PC-3 (cell line): ENCODE data around the gene SYDE1.

Experiments
- CTCF ChIP-seq: fragments of 300-600 bp; sonication (generic); conservative IDR thresholded peaks from 2 replicates; pipeline ENCODE4 v1.5.1; 2017; ENCODE audit warnings: antibody characterized with exemption, low read depth, mild to moderate bottlenecking, low read length
- EZH2 ChIP-seq: fragments of 300-600 bp; sonication (generic); IDR thresholded peaks from one replicate; pipeline ENCODE4 v1.6.1; 2017; ENCODE audit warnings: antibody characterized with exemption, mild to moderate bottlenecking, low read length; ENCODE audit not compliant: unreplicated experiment
- EZH2phosphoT487 ChIP-seq: fragments of 300-600 bp; sonication (generic); IDR thresholded peaks from 2 replicates; pipeline ENCODE4 v1.6.1; 2018; ENCODE audit warnings: mild to moderate bottlenecking, antibody characterized with exemption, low read length, borderline replicate concordance

- TF ChIP-seq CTCF, result no peak
- no peak for TF ChIP-seq EZH2
- TF ChIP-seq EZH2phosphoT487, result no peak
These were observed 8.1 kb upstream of the SYDE1 start for GRCh38 chr19:15099017-15099582.
